ENCODE results near the gene DNAJB6. TPM values are rescaled to one million over a fixed set of nuclear protein-coding genes. Genes with fewer than 3 reads are reported as not detected.

DNAJB6 gene
- total RNA-seq, 2 donors from 2014 or later, result 113 to 118 TPM

GRCh38 chr7:157347217-157347904, 10.6 kb downstream of the DNAJB6 start:
- H3K36me3 Mint-ChIP-seq (ENCODE audit: low read depth), result peaks cover 65% of the 10 kb centered on the region
- no peaks in the 10 kb centered on the region for H3K9me3 Mint-ChIP-seq
- H3K27me3 Mint-ChIP-seq, result no peaks in the 10 kb centered on the region
- peak; percentile 89 for ATAC-seq (replicated peaks)
- peak overlapping the region; percentile 50 for H3K27ac Mint-ChIP-seq
- H3K4me1 Mint-ChIP-seq, result peaks cover 36% of the 10 kb centered on the region
- peak overlapping the region; percentile 54 for H3K4me3 Mint-ChIP-seq

- Mint-ChIP-seq H3K4me3 (peak overlapping the region; percentile 54), H3K4me1 (peaks cover 41% of the 10 kb centered on the region), H3K27me3 (no peaks in the 10 kb centered on the region), H3K27ac (peak overlapping the region; percentile 8), H3K36me3 (ENCODE audit: low read depth) (peaks cover 61% of the 10 kb centered on the region), H3K9me3 (no peaks in the 10 kb centered on the region)
- no peak for ATAC-seq (replicated peaks)
These were observed 11.7 kb downstream of the DNAJB6 start for GRCh38 chr7:157348548-157348947.

GRCh38 chr7:157352516-157352915, 15.7 kb downstream of the DNAJB6 start:
- H3K9me3 Mint-ChIP-seq, result no peaks in the 10 kb centered on the region
- H3K36me3 Mint-ChIP-seq (ENCODE audit: low read depth), result peaks cover 73% of the 10 kb centered on the region
- H3K27ac Mint-ChIP-seq, result peak overlapping the region; percentile 89
- H3K4me1 Mint-ChIP-seq, result peaks cover 55% of the 10 kb centered on the region
- H3K4me3 Mint-ChIP-seq, result peak overlapping the region; percentile 68
- no peak for ATAC-seq (replicated peaks)
- H3K27me3 Mint-ChIP-seq, result no peaks in the 10 kb centered on the region

- H3K27me3 Mint-ChIP-seq, result no peaks in the 10 kb centered on the region
- H3K27ac Mint-ChIP-seq, result peak overlapping the region; percentile 91
- peaks cover 91% of the 10 kb centered on the region for H3K36me3 Mint-ChIP-seq (ENCODE audit: low read depth)
- H3K4me3 Mint-ChIP-seq, result peak overlapping the region; percentile 71
- peak; percentile 5 for ATAC-seq (replicated peaks)
- no peaks in the 10 kb centered on the region for H3K9me3 Mint-ChIP-seq
- H3K4me1 Mint-ChIP-seq, result peaks cover 50% of the 10 kb centered on the region
These were observed 19.1 kb downstream of the DNAJB6 start for GRCh38 chr7:157355784-157356511.

GRCh38 chr7:157357129-157358040, 20.6 kb downstream of the DNAJB6 start:
- Mint-ChIP-seq H3K36me3 (ENCODE audit: low read depth) (peaks cover 91% of the 10 kb centered on the region), H3K4me3 (peak overlapping the region; percentile 71)

GRCh38 chr7:157358041-157358752, 21.4 kb downstream of the DNAJB6 start:
- H3K36me3 Mint-ChIP-seq (ENCODE audit: low read depth), result peaks cover 95% of the 10 kb centered on the region
- peak overlapping the region; percentile 71 for H3K4me3 Mint-ChIP-seq
- no peaks in the 10 kb centered on the region for H3K9me3 Mint-ChIP-seq
- peak overlapping the region; percentile 91 for H3K27ac Mint-ChIP-seq
- no peaks in the 10 kb centered on the region for H3K27me3 Mint-ChIP-seq
- peaks cover 39% of the 10 kb centered on the region for H3K4me1 Mint-ChIP-seq
- no peak for ATAC-seq (replicated peaks)

More at GRCh38 chr7:157357129-157358040, 20.6 kb downstream of the DNAJB6 start:
- peaks cover 45% of the 10 kb centered on the region for H3K4me1 Mint-ChIP-seq
- peak overlapping the region; percentile 91 for H3K27ac Mint-ChIP-seq
- no peaks in the 10 kb centered on the region for H3K9me3 Mint-ChIP-seq
- peak; percentile 94 for ATAC-seq (replicated peaks)
- H3K27me3 Mint-ChIP-seq, result no peaks in the 10 kb centered on the region

GRCh38 chr7:157358753-157359096, 21.9 kb downstream of the DNAJB6 start:
- ATAC-seq (replicated peaks), result no peak
- Mint-ChIP-seq H3K36me3 (ENCODE audit: low read depth) (peaks cover 95% of the 10 kb centered on the region), H3K4me3 (no peak overlapping the region), H3K27ac (peak overlapping the region; percentile 91), H3K4me1 (peaks cover 34% of the 10 kb centered on the region), H3K27me3 (no peaks in the 10 kb centered on the region), H3K9me3 (no peaks in the 10 kb centered on the region)

GRCh38 chr7:157359581-157359980, 22.8 kb downstream of the DNAJB6 start:
- H3K9me3 Mint-ChIP-seq, result no peaks in the 10 kb centered on the region
- H3K36me3 Mint-ChIP-seq (ENCODE audit: low read depth), result peaks cover 99% of the 10 kb centered on the region
- no peaks in the 10 kb centered on the region for H3K27me3 Mint-ChIP-seq
- no peak overlapping the region for H3K4me3 Mint-ChIP-seq
- peak overlapping the region; percentile 56 for H3K27ac Mint-ChIP-seq
- ATAC-seq (replicated peaks), result no peak
- H3K4me1 Mint-ChIP-seq, result peaks cover 32% of the 10 kb centered on the region

- no peaks in the 10 kb centered on the region for H3K27me3 Mint-ChIP-seq
- H3K36me3 Mint-ChIP-seq (ENCODE audit: low read depth), result peaks cover 99% of the 10 kb centered on the region
- no peak overlapping the region for H3K4me3 Mint-ChIP-seq
- H3K9me3 Mint-ChIP-seq, result no peaks in the 10 kb centered on the region
- peak overlapping the region; percentile 56 for H3K27ac Mint-ChIP-seq
- no peak for ATAC-seq (replicated peaks)
- peaks cover 30% of the 10 kb centered on the region for H3K4me1 Mint-ChIP-seq
These were observed 23.8 kb downstream of the DNAJB6 start for GRCh38 chr7:157360483-157361025.

- ATAC-seq (replicated peaks), result no peak
- Mint-ChIP-seq H3K4me1 (peaks cover 22% of the 10 kb centered on the region), H3K27me3 (no peaks in the 10 kb centered on the region), H3K36me3 (ENCODE audit: low read depth) (peaks cover 99% of the 10 kb centered on the region), H3K4me3 (no peak overlapping the region), H3K27ac (no peak overlapping the region), H3K9me3 (no peaks in the 10 kb centered on the region)
These were observed 24.7 kb downstream of the DNAJB6 start for GRCh38 chr7:157361537-157361936.

GRCh38 chr7:157362729-157363128, 25.9 kb downstream of the DNAJB6 start:
- ATAC-seq (replicated peaks), result no peak
- Mint-ChIP-seq H3K27me3 (no peaks in the 10 kb centered on the region), H3K4me1 (peaks cover 14% of the 10 kb centered on the region), H3K27ac (peak overlapping the region; percentile 67), H3K36me3 (ENCODE audit: low read depth) (peaks cover 100% of the 10 kb centered on the region), H3K9me3 (no peaks in the 10 kb centered on the region), H3K4me3 (no peak overlapping the region)

GRCh38 chr7:157366722-157367121, 29.9 kb downstream of the DNAJB6 start:
- Mint-ChIP-seq H3K36me3 (ENCODE audit: low read depth) (peaks cover 96% of the 10 kb centered on the region), H3K4me1 (peaks cover 5% of the 10 kb centered on the region), H3K27me3 (no peaks in the 10 kb centered on the region), H3K4me3 (no peak overlapping the region), H3K27ac (no peak overlapping the region), H3K9me3 (no peaks in the 10 kb centered on the region)
- no peak for ATAC-seq (replicated peaks)

GRCh38 chr7:157368955-157369354, 32.2 kb downstream of the DNAJB6 start:
- peaks cover 18% of the 10 kb centered on the region for H3K4me1 Mint-ChIP-seq
- H3K9me3 Mint-ChIP-seq, result no peaks in the 10 kb centered on the region
- no peaks in the 10 kb centered on the region for H3K27me3 Mint-ChIP-seq
- H3K36me3 Mint-ChIP-seq (ENCODE audit: low read depth), result peaks cover 96% of the 10 kb centered on the region
- no peak for ATAC-seq (replicated peaks)
- H3K4me3 Mint-ChIP-seq, result no peak overlapping the region
- peak overlapping the region; percentile 42 for H3K27ac Mint-ChIP-seq

- Mint-ChIP-seq H3K27me3 (no peaks in the 10 kb centered on the region), H3K4me1 (peaks cover 31% of the 10 kb centered on the region), H3K9me3 (no peaks in the 10 kb centered on the region), H3K4me3 (no peak overlapping the region), H3K36me3 (ENCODE audit: low read depth) (peaks cover 96% of the 10 kb centered on the region), H3K27ac (no peak overlapping the region)
- no peak for ATAC-seq (replicated peaks)
These were observed 33.9 kb downstream of the DNAJB6 start for GRCh38 chr7:157370742-157371141.
